Ramos (cell line): ENCODE results near the gene CNOT2.
"Not testable (repeated sequence)": the region's sequence is repeated elsewhere in the genome, so short reads cannot be mapped to it uniquely, and the experiment has no call there.

Experiments used
- in situ Hi-C: fragments of 300-500 bp; cut with MboI; formaldehyde crosslinking; loops from one replicate; pipeline ENCODE4 v1.14.3; 2022; ENCODE audit warnings: low sequenced_read_pairs; ENCODE audit not compliant: unreplicated experiment

The CNOT2 gene

GRCh38 chr12:70292017-70292776 lies 49.0 kb downstream of the CNOT2 start:
- in situ Hi-C loops = no loop called here

GRCh38 chr12:70304684-70305555 lies 61.7 kb downstream of the CNOT2 start:
- in situ Hi-C loops = not testable (repeated sequence)

GRCh38 chr12:70305794-70306193 lies 62.6 kb downstream of the CNOT2 start:
- in situ Hi-C loops = no loop called here

GRCh38 chr12:70306676-70307075 lies 63.4 kb downstream of the CNOT2 start:
- in situ Hi-C loops = no loop called here

GRCh38 chr12:70307868-70308267 lies 64.6 kb downstream of the CNOT2 start:
- in situ Hi-C loops = no loop called here

- in situ Hi-C loops = no loop called here
Measured at GRCh38 chr12:70309348-70309747, 66.1 kb downstream of the CNOT2 start.

GRCh38 chr12:70314145-70314544 lies 70.9 kb downstream of the CNOT2 start:
- in situ Hi-C loops = no loop called here

GRCh38 chr12:70317781-70318180 lies 74.5 kb downstream of the CNOT2 start:
- in situ Hi-C loops = no loop called here

- in situ Hi-C loops = no loop called here
Measured at GRCh38 chr12:70319605-70320004, 76.4 kb downstream of the CNOT2 start.

GRCh38 chr12:70321191-70321590 lies 78.0 kb downstream of the CNOT2 start:
- in situ Hi-C loops = no loop called here

- in situ Hi-C loops = no loop called here
Measured at GRCh38 chr12:70327541-70327940, 84.3 kb downstream of the CNOT2 start.

GRCh38 chr12:70329728-70330127 lies 86.5 kb downstream of the CNOT2 start:
- in situ Hi-C loops = no loop called here

- in situ Hi-C loops = no loop called here
Measured at GRCh38 chr12:70330158-70330557, 86.9 kb downstream of the CNOT2 start.

- in situ Hi-C loops = no loop called here
Measured at GRCh38 chr12:70332236-70332635, 89.0 kb downstream of the CNOT2 start.

GRCh38 chr12:70334742-70335141 lies 91.5 kb downstream of the CNOT2 start:
- in situ Hi-C loops = no loop called here

- in situ Hi-C loops = no loop called here
Measured at GRCh38 chr12:70338531-70338930, 95.3 kb downstream of the CNOT2 start.

GRCh38 chr12:70351076-70351475 lies 107.8 kb downstream of the CNOT2 start:
- in situ Hi-C loops = loop anchor here (25.0 kb wide), 1 partner anchor 439 kb away; no protein-coding TSS in a partner anchor

- in situ Hi-C loops = loop anchor here (25.0 kb wide), 1 partner anchor 442 kb away; no protein-coding TSS in a partner anchor
Measured at GRCh38 chr12:70353780-70354660, 110.8 kb downstream of the CNOT2 start.

- in situ Hi-C loops = loop anchor here (25.0 kb wide), 1 partner anchor 442 kb away; no protein-coding TSS in a partner anchor
Measured at GRCh38 chr12:70354787-70355186, 111.6 kb downstream of the CNOT2 start.

- in situ Hi-C loops = loop anchor here (25.0 kb wide), 1 partner anchor 444 kb away; no protein-coding TSS in a partner anchor
Measured at GRCh38 chr12:70355972-70356371, 112.7 kb downstream of the CNOT2 start.
